OCI-LY3 (cell line): ENCODE data around the gene CRISP1.

ENCODE experiments used
- CTCF ChIP-seq: fragments of 200-600, 300-600 bp; sonication (generic); IDR thresholded peaks from 2 replicates; pipeline ENCODE4 v1.5.1; 2014; ENCODE audit warnings: antibody characterized with exemption, low read length, low read depth
- EZH2phosphoT487 ChIP-seq: fragments of 200-600 bp; shearing (Covaris generic); IDR thresholded peaks from 2 replicates; pipeline ENCODE4 v1.6.1; 2018; ENCODE audit warnings: antibody characterized with exemption, mixed run types, low read depth

GRCh38 chr6:49805246-49805645 lies 61.1 kb downstream of the CRISP1 start:
- TF ChIP-seq CTCF (no peak), EZH2phosphoT487 (no peak)
